Measurements from ENCODE around the gene HAGHL.

DNA sequence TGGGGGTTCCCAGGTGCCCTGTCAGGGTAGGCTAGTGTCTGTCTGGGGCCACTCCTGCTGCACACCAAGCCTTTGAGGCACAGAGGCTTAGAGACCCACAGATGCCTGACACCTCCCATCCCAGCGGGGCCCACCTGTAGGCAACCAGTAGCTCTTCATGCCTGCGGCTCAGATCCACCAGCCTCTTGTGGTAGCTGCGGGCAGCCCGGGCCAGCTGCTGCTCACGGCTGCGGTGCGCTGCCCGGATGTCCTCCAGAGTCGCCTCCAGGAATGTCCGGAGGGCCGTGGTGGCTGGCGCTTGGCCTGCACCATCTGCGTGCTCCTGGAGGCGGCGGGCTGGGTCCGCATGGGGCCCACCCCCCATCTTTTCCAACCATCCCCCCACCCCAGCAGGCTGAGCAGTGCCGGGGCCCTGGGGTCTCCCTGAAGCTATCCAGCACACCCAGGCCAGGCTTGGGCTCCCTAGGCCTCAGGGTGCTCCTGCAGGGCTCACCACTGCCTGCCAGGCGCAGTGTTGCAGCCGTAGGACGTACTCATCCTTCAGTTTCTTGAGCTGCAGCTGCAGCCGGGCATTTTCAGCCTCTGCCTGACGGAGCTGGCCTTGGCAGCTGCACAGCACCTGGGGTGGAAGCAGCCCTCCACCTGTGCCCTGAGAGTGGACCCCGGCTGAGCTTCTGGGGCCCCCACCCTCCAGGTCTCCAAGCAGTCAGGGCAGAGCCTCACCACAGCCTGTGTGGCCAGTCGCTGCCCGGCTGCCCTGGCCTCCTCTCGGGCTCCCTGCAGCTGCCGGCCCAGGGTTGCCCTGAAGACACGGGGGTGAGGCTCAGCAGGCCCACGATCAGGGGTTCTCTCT lies 2.5 kb upstream of the HAGHL start:
- no peak for TF ChIP-seq ZNF311 (tag by site-specific recombination; IDR thresholded peaks at IDR 0.05; ENCODE audit: borderline replicate concordance)
- TF ChIP-seq, protein P1, sequence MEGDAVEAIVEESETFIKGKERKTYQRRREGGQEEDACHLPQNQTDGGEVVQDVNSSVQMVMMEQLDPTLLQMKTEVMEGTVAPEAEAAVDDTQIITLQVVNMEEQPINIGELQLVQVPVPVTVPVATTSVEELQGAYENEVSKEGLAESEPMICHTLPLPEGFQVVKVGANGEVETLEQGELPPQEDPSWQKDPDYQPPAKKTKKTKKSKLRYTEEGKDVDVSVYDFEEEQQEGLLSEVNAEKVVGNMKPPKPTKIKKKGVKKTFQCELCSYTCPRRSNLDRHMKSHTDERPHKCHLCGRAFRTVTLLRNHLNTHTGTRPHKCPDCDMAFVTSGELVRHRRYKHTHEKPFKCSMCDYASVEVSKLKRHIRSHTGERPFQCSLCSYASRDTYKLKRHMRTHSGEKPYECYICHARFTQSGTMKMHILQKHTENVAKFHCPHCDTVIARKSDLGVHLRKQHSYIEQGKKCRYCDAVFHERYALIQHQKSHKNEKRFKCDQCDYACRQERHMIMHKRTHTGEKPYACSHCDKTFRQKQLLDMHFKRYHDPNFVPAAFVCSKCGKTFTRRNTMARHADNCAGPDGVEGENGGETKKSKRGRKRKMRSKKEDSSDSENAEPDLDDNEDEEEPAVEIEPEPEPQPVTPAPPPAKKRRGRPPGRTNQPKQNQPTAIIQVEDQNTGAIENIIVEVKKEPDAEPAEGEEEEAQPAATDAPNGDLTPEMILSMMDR (tag by site-specific recombination; IDR thresholded peaks at IDR 0.05): no peak

Data from HEK293 (cell line).